Fibroblast of skin of left biceps (primary cell): ENCODE measurements around the gene ISG20.
"Not testable (repeated sequence)": the region's sequence is repeated elsewhere in the genome, so short reads cannot be mapped to it uniquely, and the experiment has no call there.

ENCODE experiments used
- DNase-seq, 2 experiments: peaks; one replicate each; pipeline ENCODE4 v3.0.0-alpha.2; 2013; ENCODE audit warnings: low read depth in 2 of 2

Gene ISG20

GRCh38 chr15:88618686-88619085 lies 20.1 kb upstream of the ISG20 start:
- no peak for DNase-seq

GRCh38 chr15:88619796-88620195 lies 19.0 kb upstream of the ISG20 start:
- DNase-seq: no peak

- peak; percentile 89 to 90 for DNase-seq
These were observed 17.6 kb upstream of the ISG20 start, which contains the start of gene AEN for GRCh38 chr15:88620995-88621772. TSS of gene AEN (plus strand) at chr15:88621340. CDS start at chr15:88626210, 4,870 bp downstream.

- DNase-seq: no peak
These were observed 16.8 kb upstream of the ISG20 start for GRCh38 chr15:88621789-88622604.

- DNase-seq: no peak
These were observed 16.2 kb upstream of the ISG20 start for GRCh38 chr15:88622605-88622975.

- no peak for DNase-seq
These were observed 15.8 kb upstream of the ISG20 start for GRCh38 chr15:88623061-88623460.

- DNase-seq: no peak
These were observed 15.2 kb upstream of the ISG20 start for GRCh38 chr15:88623632-88624031.

GRCh38 chr15:88624156-88624970 lies 14.5 kb upstream of the ISG20 start:
- no peak for DNase-seq

- DNase-seq: no peak
These were observed 13.8 kb upstream of the ISG20 start for GRCh38 chr15:88624971-88625490.

- DNase-seq: no peak
These were observed 12.7 kb upstream of the ISG20 start for GRCh38 chr15:88625943-88626741.

GRCh38 chr15:88627463-88627862 lies 11.4 kb upstream of the ISG20 start:
- DNase-seq: no peak

- DNase-seq: no peak
These were observed 10.7 kb upstream of the ISG20 start for GRCh38 chr15:88628018-88628654.

GRCh38 chr15:88629071-88629470 lies 9.7 kb upstream of the ISG20 start:
- no peak for DNase-seq

GRCh38 chr15:88630141-88630721 lies 8.6 kb upstream of the ISG20 start:
- DNase-seq: no peak

GRCh38 chr15:88630798-88631463 lies 7.9 kb upstream of the ISG20 start:
- DNase-seq: no peak

- no peak for DNase-seq
These were observed 7.3 kb upstream of the ISG20 start for GRCh38 chr15:88631464-88632028.

- not testable (repeated sequence) for DNase-seq
These were observed 6.0 kb upstream of the ISG20 start for GRCh38 chr15:88632797-88633196.

- no peak for DNase-seq
These were observed 4.4 kb upstream of the ISG20 start for GRCh38 chr15:88634449-88634848.

- no peak for DNase-seq
These were observed 3.5 kb upstream of the ISG20 start for GRCh38 chr15:88635318-88635717.
